GM06990 (cell line): ENCODE measurements around the gene TMEM117.

Experiments used
- DNase-seq: peaks from one replicate; pipeline ENCODE4 v3.0.0-alpha.2; 2011; ENCODE audit not compliant: insufficient read length; ENCODE audit errors: extremely low read depth
- H3K27me3 ChIP-seq: replicated peaks from 2 replicates; pipeline ENCODE4 v1.6.0; 2011; ENCODE audit warnings: low read length; ENCODE audit not compliant: control insufficient read depth, insufficient read depth
- H3K36me3 ChIP-seq: 2 replicates; pipeline ENCODE4 v1.5.1; 2011; ENCODE audit warnings: low read length; ENCODE audit not compliant: control insufficient read depth, insufficient read depth
- H3K4me3 ChIP-seq: replicated peaks from 2 replicates; pipeline ENCODE4 v1.5.1; 2011; ENCODE audit warnings: low read depth, mild to moderate bottlenecking, control low read depth, low read length
- TF ChIP-seq, protein P1 (sequence below): IDR thresholded peaks from 2 replicates; pipeline ENCODE4 v1.5.1; 2011; ENCODE audit warnings: low read length, control low read depth, mild to moderate bottlenecking, inconsistent platforms; ENCODE audit not compliant: insufficient read depth, poor library complexity, severe bottlenecking

Gene TMEM117

DNA sequence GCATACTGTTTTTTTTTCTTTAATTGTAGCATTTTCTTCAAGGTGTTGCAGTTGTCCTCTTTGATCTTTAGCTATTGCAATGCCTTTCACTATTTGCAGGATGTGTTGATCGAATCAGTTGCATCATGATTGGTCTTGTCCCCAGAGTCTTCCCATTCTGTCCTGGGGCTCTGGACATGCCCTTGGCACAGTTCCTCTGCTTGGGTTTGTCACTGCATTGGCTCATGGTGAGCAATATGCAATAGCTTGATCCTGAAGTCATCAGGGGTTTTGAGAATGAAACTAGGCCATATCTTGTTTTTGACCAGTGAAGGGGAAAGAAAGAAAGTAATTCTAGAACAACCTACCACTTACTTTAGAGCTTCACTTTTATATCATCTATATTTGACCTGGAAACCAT lies 281.5 kb downstream of the TMEM117 start:
- TF ChIP-seq, protein P1, sequence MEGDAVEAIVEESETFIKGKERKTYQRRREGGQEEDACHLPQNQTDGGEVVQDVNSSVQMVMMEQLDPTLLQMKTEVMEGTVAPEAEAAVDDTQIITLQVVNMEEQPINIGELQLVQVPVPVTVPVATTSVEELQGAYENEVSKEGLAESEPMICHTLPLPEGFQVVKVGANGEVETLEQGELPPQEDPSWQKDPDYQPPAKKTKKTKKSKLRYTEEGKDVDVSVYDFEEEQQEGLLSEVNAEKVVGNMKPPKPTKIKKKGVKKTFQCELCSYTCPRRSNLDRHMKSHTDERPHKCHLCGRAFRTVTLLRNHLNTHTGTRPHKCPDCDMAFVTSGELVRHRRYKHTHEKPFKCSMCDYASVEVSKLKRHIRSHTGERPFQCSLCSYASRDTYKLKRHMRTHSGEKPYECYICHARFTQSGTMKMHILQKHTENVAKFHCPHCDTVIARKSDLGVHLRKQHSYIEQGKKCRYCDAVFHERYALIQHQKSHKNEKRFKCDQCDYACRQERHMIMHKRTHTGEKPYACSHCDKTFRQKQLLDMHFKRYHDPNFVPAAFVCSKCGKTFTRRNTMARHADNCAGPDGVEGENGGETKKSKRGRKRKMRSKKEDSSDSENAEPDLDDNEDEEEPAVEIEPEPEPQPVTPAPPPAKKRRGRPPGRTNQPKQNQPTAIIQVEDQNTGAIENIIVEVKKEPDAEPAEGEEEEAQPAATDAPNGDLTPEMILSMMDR: no peak
- Histone ChIP-seq H3K27me3 (no peaks in the 10 kb centered on the region), H3K36me3 (no peaks in the 10 kb centered on the region), H3K4me3 (no peak overlapping the region)
- no peak for DNase-seq

DNA sequence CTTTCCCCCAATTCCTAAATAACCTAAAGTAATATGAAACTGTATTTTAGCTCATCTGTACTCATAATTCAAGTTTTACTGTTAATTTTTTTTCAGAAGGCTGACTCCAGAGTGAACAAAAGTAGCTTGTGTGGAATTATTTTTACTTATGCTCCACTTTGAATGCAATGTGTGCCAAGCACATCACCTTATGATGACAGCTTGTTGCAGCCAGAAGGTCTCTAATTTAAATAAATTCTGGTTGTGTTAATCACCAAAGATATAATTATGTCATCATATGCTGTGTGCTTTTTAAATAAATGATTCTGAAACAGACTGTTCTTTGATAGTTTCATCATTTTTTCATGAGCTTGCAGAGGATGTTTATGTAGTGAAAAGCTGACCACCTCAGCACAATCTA lies 283.1 kb downstream of the TMEM117 start:
- H3K4me3 ChIP-seq: no peak overlapping the region
- H3K27me3 ChIP-seq: no peaks in the 10 kb centered on the region
- no peaks in the 10 kb centered on the region for H3K36me3 ChIP-seq
- TF ChIP-seq, protein P1: no peak
- no peak for DNase-seq

DNA sequence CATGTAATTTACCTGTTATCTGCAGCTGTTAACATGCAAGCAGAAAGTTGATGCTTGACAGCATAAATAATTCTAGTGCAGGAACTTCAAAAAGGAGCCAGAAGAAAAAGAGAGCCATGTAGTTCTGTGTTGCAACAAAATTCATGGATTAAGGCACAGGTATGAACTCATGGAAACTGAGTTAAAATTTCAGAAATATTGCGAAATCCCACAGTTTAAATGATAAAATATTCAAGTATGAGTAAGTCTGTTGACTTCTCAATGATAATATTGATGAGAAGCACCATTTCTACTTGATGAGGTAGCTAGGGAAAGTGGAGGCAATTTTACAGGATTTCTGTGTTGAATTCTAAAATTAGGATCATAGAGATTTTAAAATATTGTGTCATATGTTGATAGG lies 290.9 kb downstream of the TMEM117 start:
- DNase-seq: no peak
- no peaks in the 10 kb centered on the region for H3K36me3 ChIP-seq
- TF ChIP-seq, protein P1: no peak
- no peak overlapping the region for H3K4me3 ChIP-seq
- H3K27me3 ChIP-seq: no peaks in the 10 kb centered on the region

DNA sequence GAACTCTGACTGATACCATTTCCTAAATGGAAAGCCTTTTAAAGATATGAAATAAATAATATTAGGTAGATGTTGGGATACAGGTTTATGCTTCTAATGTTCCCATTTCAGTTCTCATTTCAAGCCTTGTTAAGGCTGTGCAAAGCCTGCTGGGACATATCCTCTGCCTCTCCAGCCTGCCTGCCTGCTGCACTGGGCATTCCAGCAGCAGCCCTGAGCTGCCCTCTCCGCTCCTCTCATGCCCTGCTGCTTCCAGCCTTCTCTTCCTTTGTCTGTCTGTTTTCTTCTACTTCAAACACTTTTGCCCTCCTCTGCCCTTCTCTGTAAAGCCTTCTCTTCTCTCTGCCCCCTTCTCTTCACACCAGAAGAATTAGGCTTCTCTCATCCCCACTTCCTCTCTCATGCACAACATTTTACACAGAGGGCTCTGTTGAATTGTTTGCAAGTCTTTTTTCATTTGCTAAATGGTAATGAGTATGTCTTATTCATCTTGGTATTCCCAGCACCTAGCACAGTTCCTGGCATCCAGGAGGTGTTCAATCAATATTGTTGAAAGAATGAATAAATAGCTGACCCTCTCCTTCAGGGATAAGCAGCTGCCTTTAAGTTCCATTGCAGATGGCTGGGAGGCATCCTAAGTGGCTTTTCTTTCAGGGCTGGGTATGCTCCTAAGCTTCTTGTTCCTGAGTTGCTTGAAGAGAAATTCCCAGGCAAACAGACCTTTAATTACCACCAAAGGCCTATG lies 292.3 kb downstream of the TMEM117 start:
- no peak overlapping the region for H3K4me3 ChIP-seq
- TF ChIP-seq, protein P1: no peak
- H3K27me3 ChIP-seq: no peaks in the 10 kb centered on the region
- no peaks in the 10 kb centered on the region for H3K36me3 ChIP-seq
- DNase-seq: no peak

DNA sequence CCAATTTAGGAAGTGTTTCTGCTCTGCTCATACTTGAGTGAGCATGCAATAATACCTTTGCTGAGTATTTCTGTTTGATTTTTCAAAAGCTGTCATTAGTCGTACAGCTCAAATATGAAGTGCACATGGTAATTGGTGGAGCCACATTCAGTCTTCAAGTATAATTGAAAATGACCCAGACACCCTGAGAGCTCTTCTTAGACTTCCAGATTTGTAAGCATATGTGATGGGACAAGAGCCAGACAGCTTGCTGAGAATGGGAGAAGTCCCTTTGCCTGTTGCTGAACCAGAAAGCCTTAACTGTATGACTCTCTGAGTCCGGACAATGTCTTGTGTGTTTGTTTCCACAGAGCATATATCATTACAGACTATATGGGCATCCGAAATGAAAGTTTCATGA lies 307.3 kb downstream of the TMEM117 start:
- Histone ChIP-seq H3K36me3 (no peaks in the 10 kb centered on the region), H3K4me3 (no peak overlapping the region), H3K27me3 (no peaks in the 10 kb centered on the region)
- TF ChIP-seq, protein P1: no peak
- DNase-seq: no peak

DNA sequence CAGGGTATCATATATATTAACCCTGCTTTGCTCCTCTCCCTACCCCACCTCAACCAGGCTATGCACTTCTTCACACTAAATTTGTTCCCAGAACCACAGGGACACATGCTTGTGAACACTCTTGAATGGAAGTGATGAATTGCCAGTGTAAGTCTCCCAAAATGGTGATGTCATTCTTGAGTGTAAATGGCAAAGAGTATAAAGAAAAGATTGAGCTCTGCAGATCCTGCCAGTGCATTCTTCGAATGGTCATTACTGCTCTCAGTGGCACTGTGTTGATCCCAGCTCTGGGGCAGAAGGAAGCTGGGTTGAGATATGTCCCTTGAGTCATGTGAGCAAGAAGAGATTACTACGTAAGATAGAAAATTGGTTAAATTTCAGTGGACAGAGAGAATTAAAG lies 313.1 kb downstream of the TMEM117 start:
- H3K27me3 ChIP-seq: no peaks in the 10 kb centered on the region
- H3K36me3 ChIP-seq: no peaks in the 10 kb centered on the region
- DNase-seq: no peak
- H3K4me3 ChIP-seq: no peak overlapping the region
- TF ChIP-seq, protein P1: no peak
